NCI-H345 treated with DMSO at 0.1 percent for 48 hours (cell line): Measurements from ENCODE around the gene CCDC85C.

ENCODE experiments used
- DNase-seq: peaks from one replicate; lab custom pipeline; 2025; ENCODE audit not compliant: unreplicated experiment; lab: John Stamatoyannopoulos, UW

Gene CCDC85C

GRCh38 chr14:99515301-99516155 lies 88.5 kb downstream of the CCDC85C start:
- DNase-seq: no peak

DNA sequence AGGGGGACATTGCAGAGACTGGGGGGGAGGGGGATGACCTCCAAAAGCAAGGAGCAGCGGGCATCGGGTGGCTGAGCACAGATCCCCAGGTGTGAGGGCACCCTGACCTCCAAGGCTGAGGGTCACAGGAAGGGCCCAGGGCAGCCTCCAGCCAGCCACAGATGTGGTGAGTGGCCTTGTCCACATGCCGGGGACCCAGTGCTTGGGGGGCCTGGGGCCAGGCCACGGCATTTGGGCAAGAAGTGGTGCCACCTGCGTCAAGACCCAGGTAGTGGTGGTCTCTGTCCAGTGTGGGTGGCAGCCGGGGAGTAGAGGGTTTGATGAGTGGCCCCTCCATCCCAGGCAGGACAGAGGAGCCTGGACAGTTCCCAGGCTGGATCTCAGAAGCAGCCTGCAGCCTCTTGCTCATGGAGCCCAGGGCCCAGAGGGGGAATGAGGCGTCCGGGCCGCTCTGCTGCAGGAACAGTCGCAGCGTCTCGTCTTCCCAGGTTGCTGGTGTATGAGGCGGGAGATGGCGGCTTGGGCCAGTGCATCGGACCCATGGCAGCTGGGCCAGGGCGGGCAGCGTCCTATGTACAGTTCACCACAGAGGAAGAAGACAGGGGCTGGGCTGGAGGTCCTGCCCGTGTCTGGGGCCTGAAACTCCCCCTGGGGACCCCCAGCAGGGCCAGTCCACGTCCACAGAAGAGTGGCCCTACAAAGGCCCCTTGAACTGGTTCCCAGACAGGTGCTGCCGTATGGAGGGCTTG lies 89.3 kb downstream of the CCDC85C start:
- no peak for DNase-seq

GRCh38 chr14:99513946-99514551 lies 90.0 kb downstream of the CCDC85C start:
- DNase-seq: no peak

DNA sequence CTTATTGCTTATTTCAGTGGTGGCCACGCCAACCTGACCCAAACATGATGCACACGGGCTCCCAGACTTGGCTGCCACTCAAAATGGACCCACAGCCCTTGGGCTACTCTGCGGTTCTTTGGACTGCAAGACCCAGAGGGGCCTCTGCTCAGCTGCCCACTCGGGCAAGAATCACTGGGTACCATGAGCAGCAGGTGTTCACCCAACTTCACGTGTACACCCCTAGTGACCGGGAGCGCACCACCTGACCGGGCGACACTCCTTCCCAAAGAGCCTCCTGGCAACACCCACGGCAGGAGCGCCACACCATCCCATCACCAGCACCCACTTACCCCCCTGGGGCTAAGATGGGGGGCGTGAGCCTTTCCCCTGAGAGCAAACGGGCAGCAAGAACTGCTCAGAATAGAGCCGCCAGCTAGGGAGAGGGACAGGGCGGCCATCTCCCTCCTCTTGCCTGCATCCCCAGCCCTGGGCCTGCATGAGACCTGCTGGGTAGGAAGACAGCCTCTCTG lies 90.8 kb downstream of the CCDC85C start:
- DNase-seq: no peak

DNA sequence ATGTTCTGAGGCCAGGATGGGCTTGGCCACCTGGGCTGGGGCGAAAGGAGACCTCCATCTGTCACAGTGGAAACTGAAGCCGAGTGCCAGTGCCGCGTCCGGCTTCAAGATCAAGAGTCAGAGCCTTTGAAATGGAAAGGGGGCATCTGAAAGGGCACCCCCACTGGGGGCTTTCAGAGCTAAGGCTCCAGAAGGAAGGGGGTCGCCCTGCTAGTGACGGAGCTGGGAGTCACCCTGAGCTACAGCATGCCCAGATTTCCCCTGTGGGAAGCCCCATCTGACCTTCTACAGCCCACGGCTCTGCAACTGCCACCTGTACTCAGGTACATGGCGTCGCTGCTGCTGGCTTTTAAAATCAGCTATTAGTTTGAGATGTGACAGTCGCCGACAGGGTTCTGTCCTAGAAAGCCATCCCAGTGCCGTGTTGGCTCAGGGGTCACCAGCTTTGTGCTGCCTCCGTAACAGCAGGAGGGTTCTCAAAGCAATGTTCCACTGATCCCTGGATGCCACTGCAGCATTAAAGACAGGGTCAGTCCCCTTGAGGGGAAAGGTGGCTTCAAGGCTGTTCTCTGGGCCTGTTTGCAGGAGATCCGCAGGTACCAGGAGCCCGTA lies 91.3 kb downstream of the CCDC85C start:
- no peak for DNase-seq

GRCh38 chr14:99512110-99512449 lies 91.9 kb downstream of the CCDC85C start:
- no peak for DNase-seq

GRCh38 chr14:99511421-99512109 lies 92.4 kb downstream of the CCDC85C start:
- no peak for DNase-seq

DNA sequence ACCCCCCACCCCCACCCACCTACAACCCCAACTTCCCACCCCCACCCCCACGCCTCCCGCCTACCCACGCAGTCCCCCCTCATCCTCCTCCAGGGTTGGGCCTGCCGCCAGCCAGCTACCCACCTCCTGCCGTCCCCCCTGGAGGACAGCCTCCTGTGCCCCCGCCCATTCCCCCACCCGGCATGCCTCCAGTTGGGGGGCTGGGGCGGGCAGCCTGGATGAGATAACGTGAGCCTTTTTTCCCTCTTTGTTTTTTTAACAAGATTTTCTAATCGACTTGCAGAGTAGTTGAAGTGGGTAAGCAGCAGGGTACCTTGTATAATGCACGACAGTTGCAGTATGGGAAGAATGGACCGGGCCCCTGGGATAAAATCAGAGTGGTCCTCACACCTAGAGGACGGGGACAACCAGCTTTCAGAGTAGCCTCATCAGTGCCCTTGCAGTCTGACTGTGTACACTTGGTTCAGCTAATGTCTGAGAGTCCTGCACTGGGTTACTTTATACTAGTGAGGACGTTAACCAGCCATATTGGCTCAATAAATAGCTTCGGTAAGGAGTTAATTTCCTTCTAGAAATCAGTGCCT lies 93.4 kb downstream of the CCDC85C start:
- no peak for DNase-seq

- DNase-seq: no peak
Observed at GRCh38 chr14:99509871-99510555, 94.0 kb downstream of the CCDC85C start.

DNA sequence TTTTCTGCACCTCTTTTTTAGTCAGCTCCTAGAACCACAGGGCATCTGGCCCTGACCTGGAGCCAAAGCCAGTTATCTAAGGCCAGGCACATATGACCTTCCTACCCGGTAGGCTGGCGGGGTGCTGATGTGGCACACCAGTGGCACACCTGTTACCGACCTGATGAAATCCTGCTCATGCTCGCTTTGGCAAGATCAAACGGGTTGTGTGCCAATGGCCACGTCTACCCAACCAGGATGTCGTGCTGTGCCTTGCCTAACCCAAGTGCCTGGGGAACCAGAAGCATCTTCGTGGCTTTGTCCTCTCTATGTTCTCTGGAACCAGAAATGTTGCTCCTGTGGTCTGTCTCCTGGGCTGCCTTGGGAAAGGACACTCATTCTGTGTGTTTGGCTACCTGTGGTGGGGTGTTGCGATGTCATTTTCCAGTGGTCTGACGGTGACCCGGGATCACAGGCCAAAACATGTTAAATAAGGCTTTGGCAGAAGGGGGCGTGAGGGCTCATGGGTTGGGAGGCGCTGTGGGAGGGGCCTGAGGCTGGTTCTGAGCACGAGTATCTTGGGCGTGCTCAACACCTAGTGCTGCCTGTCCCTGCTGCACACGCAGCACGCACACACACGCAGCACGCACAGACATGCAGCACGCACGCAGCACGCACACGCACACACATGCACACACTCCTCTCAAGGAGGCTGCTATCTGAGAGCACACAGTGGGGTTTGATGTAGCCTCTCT lies 94.9 kb downstream of the CCDC85C start:
- no peak for DNase-seq

DNA sequence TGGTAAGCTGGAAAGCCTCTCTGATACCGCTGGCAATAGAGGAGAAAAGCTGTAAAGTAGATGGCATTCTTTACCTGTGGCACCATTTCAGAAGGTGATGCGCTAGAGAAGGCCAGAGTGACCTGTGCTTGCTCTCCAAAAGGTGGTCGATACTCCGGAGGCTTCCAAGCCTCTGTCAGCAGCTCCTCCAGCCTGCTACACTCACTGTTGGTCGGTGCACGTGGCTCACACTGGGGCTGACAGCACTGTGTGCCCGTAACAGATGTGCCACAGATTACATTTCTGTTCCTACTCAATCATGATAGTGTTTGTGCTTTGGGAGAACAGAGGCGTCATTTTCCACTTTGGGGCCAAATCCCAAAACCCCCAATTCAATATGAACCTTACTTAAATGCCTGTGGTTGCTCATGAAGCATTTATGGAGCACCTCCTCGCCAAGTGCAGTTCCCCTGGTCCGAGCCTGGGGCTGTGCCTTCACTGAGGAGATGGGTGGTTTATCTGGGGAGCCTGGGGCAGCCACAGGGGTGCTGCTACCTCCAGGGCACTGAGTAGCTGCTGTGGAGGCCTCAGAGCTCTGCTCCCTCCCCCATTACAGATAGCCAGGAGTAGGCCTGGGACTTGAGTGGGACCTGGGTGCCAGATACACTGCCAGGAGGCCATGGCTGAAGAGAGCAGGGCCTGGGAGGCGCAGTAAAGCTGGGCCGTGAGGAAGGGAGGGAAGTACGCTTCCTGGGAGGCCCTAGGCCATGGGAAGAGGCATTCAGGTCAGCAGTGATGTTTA lies 96.0 kb downstream of the CCDC85C start:
- no peak for DNase-seq

- no peak for DNase-seq
Observed at GRCh38 chr14:99506276-99506675, 97.7 kb downstream of the CCDC85C start.

GRCh38 chr14:99505089-99505488 lies 98.9 kb downstream of the CCDC85C start:
- DNase-seq: no peak

- DNase-seq: no peak
Observed at GRCh38 chr14:99503848-99504453, 100.1 kb downstream of the CCDC85C start.

- DNase-seq: no peak
Observed at GRCh38 chr14:99502989-99503421, 101.0 kb downstream of the CCDC85C start.

GRCh38 chr14:99497894-99498293 lies 106.1 kb downstream of the CCDC85C start:
- no peak for DNase-seq

GRCh38 chr14:99497341-99497740 lies 106.7 kb downstream of the CCDC85C start:
- DNase-seq: no peak

GRCh38 chr14:99484106-99484505 lies 119.9 kb downstream of the CCDC85C start:
- DNase-seq: no peak
